GM12801 (cell line): ENCODE results near the gene FGFR3.

Experiments used
- CTCF ChIP-seq: IDR thresholded peaks from one replicate; pipeline ENCODE4 v1.5.1; 2011; ENCODE audit warnings: control low read depth; ENCODE audit not compliant: insufficient read length; ENCODE audit errors: extremely low read depth

Gene FGFR3

GRCh38 chr4:1767061-1767769 lies 25.9 kb upstream of the FGFR3 start:
- TF ChIP-seq CTCF = no peak

GRCh38 chr4:1767770-1768366 lies 25.2 kb upstream of the FGFR3 start:
- no peak for TF ChIP-seq CTCF

GRCh38 chr4:1768367-1769034 lies 24.6 kb upstream of the FGFR3 start:
- no peak for TF ChIP-seq CTCF

GRCh38 chr4:1769692-1770091 lies 23.4 kb upstream of the FGFR3 start:
- no peak for TF ChIP-seq CTCF

- no peak for TF ChIP-seq CTCF
Observed at GRCh38 chr4:1770245-1770644, 22.8 kb upstream of the FGFR3 start.

GRCh38 chr4:1770791-1771231 lies 22.3 kb upstream of the FGFR3 start:
- TF ChIP-seq CTCF = no peak

GRCh38 chr4:1771555-1772305 lies 21.4 kb upstream of the FGFR3 start:
- no peak for TF ChIP-seq CTCF
